SU-DHL-6 (cell line): ENCODE measurements around the gene KHK.

ENCODE experiments used
- CTCF ChIP-seq: fragments of 200-600 bp; sonication (generic); IDR thresholded peaks from one replicate; pipeline ENCODE4 v1.5.1; 2017; ENCODE audit warnings: antibody characterized with exemption, mild to moderate bottlenecking, low read length, moderate library complexity; ENCODE audit not compliant: insufficient read depth, poor library complexity, severe bottlenecking
- EZH2phosphoT487 ChIP-seq: fragments of 200-600 bp; sonication (generic), shearing (Covaris generic); conservative IDR thresholded peaks from 2 replicates; pipeline ENCODE4 v1.6.1; 2018; ENCODE audit warnings: mild to moderate bottlenecking, antibody characterized with exemption, low read length, moderate library complexity, mixed read lengths

GRCh38 chr2:27054721-27055120 is 31.9 kb upstream of the KHK start:
- no peak for TF ChIP-seq CTCF
- no peak for TF ChIP-seq EZH2phosphoT487
